B cell (primary cell): ENCODE results near the gene ABHD10. TPM values are rescaled to one million over a fixed set of nuclear protein-coding genes. Genes with fewer than 3 reads are reported as not detected.

Experiments
- ATAC-seq: fragments of 200-7000 bp; cut with Tn5 transposase; one replicate; pipeline ENCODE4 v1.10.0; 2021; ENCODE audit warnings: low read depth, mild to moderate bottlenecking, moderate number of reproducible peaks, moderate library complexity
- CTCF ChIA-PET: fragments of 350-600 bp; sonication (Branson Sonifier 250); formaldehyde crosslinking; loops from one replicate; lab custom pipeline; 2021; ENCODE audit warnings: antibody characterized with exemption, inconsistent platforms; lab: Charles Lee
- POLR2A ChIA-PET: fragments of 350-600 bp; sonication (Branson Sonifier 250); formaldehyde crosslinking; loops from one replicate; lab custom pipeline; 2021; ENCODE audit warnings: antibody characterized with exemption; lab: Charles Lee
- DNase-seq: peaks from one replicate; pipeline ENCODE4 v3.0.0; 2013
- H2AFZ ChIP-seq: 2 replicates; pipeline ENCODE4 v1.6.1; 2012; ENCODE audit warnings: mild to moderate bottlenecking, low read depth, low read length; ENCODE audit not compliant: insufficient read depth, poor library complexity, severe bottlenecking
- H3K27ac ChIP-seq, 2 donors: 1 replicate in 1 of 2; 2 replicates in 1 of 2; pipeline ENCODE4 v1.5.1; 2012 to 2013; ENCODE audit warnings: low read length in 2 of 2, mild to moderate bottlenecking in 2 of 2, moderate library complexity in 1 of 2
- H3K27me3 ChIP-seq, 4 experiments: fragments of 200-600 bp in 1 of 4; sonication (generic) in 1 of 4; replicated peaks in 1 of 4; 1 replicate in 2 of 4; 2 replicates in 2 of 4; pipeline versions ENCODE4 v1.6.1 to v1.7.0; 2013 to 2016; ENCODE audit warnings: low read length in 3 of 4, mild to moderate bottlenecking in 2 of 4, mixed read lengths in 1 of 4, moderate library complexity in 1 of 4; ENCODE audit not compliant: insufficient read depth in 4 of 4, control insufficient read depth in 3 of 4; ENCODE audit errors: control extremely low read depth in 1 of 4
- H3K36me3 ChIP-seq, 2 experiments: replicated peaks in 1 of 2; 1 replicate in 1 of 2; 2 replicates in 1 of 2; pipeline versions ENCODE4 v1.6.1 to v1.7.1; 2013; ENCODE audit warnings: low read length in 1 of 2; ENCODE audit not compliant: insufficient read depth in 2 of 2, control insufficient read depth in 1 of 2; ENCODE audit errors: control extremely low read depth in 1 of 2, extremely low read depth in 1 of 2
- H3K4me1 ChIP-seq, 2 donors: fragments of 200-600 bp in 1 of 2; sonication (generic) in 1 of 2; 1 replicate in 1 of 2; 2 replicates in 1 of 2; pipeline versions ENCODE4 v1.5.1 to v1.6.1; 2013 to 2017; ENCODE audit warnings: low read length in 2 of 2; ENCODE audit not compliant: control insufficient read depth in 2 of 2, insufficient read depth in 2 of 2
- H3K4me2 ChIP-seq: replicated peaks from 2 replicates; pipeline ENCODE3; 2012; ENCODE audit warnings: mild to moderate bottlenecking, low read depth, low read length; ENCODE audit not compliant: poor library complexity, severe bottlenecking
- H3K4me3 ChIP-seq, 5 experiments: fragments of 200-600 bp in 1 of 5; sonication (generic) in 1 of 5; 1 replicate in 3 of 5; 2 replicates in 2 of 5; pipeline versions ENCODE4 v1.5.1 to v1.7.0; 2011 to 2016; ENCODE audit warnings: low read length in 4 of 5, mild to moderate bottlenecking in 4 of 5, low read depth in 2 of 5, control low read depth in 1 of 5, moderate library complexity in 1 of 5; ENCODE audit not compliant: insufficient read depth in 1 of 5; ENCODE audit errors: control extremely low read depth in 1 of 5, extremely low read depth in 1 of 5
- H3K79me2 ChIP-seq: fragments of 200-600 bp; sonication (generic); one replicate; pipeline ENCODE4 v1.6.0; 2016; ENCODE audit warnings: low read length; ENCODE audit not compliant: control insufficient read depth, insufficient read depth
- H3K9ac ChIP-seq: fragments of 200-600 bp; sonication (generic); 2 replicates; pipeline ENCODE4 v1.6.1; 2017; ENCODE audit warnings: mild to moderate bottlenecking, low read length, moderate library complexity
- H3K9me3 ChIP-seq, 3 donors: one replicate each; pipeline versions ENCODE4 v1.6.1 to v1.7.1; 2013; ENCODE audit warnings: low read length in 2 of 3; ENCODE audit not compliant: control insufficient read depth in 2 of 3, insufficient read depth in 1 of 3; ENCODE audit errors: control extremely low read depth in 1 of 3
- H4K20me1 ChIP-seq: 2 replicates; pipeline ENCODE4 v1.6.0; 2012; ENCODE audit warnings: mild to moderate bottlenecking, low read length; ENCODE audit not compliant: insufficient read depth, control insufficient read depth, poor library complexity, severe bottlenecking
- H3K27ac Mint-ChIP-seq: one replicate; pipeline ENCODE4 v1.8.0; 2021; ENCODE audit warnings: mixed read lengths
- H3K27me3 Mint-ChIP-seq: one replicate; pipeline ENCODE4 v1.8.0; 2021; ENCODE audit warnings: mixed read lengths
- H3K4me1 Mint-ChIP-seq: one replicate; pipeline ENCODE4 v1.8.0; 2021; ENCODE audit warnings: mixed read lengths
- H3K4me3 Mint-ChIP-seq: one replicate; pipeline ENCODE4 v1.8.0; 2021; ENCODE audit warnings: mixed read lengths
- H3K9me3 Mint-ChIP-seq: one replicate; pipeline ENCODE4 v1.8.0; 2022; ENCODE audit warnings: mixed read lengths; ENCODE audit not compliant: insufficient read depth
- EZH2 ChIP-seq: IDR thresholded peaks from 2 replicates; pipeline ENCODE4 v1.6.1; 2012; ENCODE audit warnings: borderline replicate concordance, low read depth, mild to moderate bottlenecking, moderate library complexity, low read length; ENCODE audit not compliant: insufficient read depth, poor library complexity, severe bottlenecking
- WGBS: methylation state at CpG from one replicate; pipeline ENCODE4 v1.1.5; 2013; ENCODE audit warnings: missing lambda C conversion rate; ENCODE audit not compliant: insufficient coverage; 5-methylcytosine and 5-hydroxymethylcytosine counted together
- intact Hi-C: fragments of 100-400 bp; cut with micrococcal nuclease; formaldehyde crosslinking; loops from one replicate; pipeline ENCODE4 v1.10.0; 2022
- polyA plus RNA-seq: library from polyadenylated mRNA; depleted of rRNA; stranded (reverse); fragments of >200 nt; gene quantifications from 2 replicates; pipeline ENCODE4 v1.2.3, GENCODE V29; 2012
- total RNA-seq, 2 donors: library from RNA; stranded (reverse); fragments of 120-200 nt in 1 of 2; gene quantifications; 1 replicate in 1 of 2; 2 replicates in 1 of 2; pipeline versions ENCODE4 v1.2.3 to v1.2.4, GENCODE V29; 2013 to 2022
- TF ChIP-seq, protein P1 (sequence below): fragments of 200-600 bp; IDR thresholded peaks from one replicate; pipeline ENCODE4 v1.8.0; 2022; ENCODE audit warnings: antibody characterized with exemption, mild to moderate bottlenecking

Gene ABHD10
- total and polyA plus RNA-seq, 2 donors (not counting 1 experiment from before 2014, with no cell fraction given), result 22.1 to 40.1 TPM

DNA sequence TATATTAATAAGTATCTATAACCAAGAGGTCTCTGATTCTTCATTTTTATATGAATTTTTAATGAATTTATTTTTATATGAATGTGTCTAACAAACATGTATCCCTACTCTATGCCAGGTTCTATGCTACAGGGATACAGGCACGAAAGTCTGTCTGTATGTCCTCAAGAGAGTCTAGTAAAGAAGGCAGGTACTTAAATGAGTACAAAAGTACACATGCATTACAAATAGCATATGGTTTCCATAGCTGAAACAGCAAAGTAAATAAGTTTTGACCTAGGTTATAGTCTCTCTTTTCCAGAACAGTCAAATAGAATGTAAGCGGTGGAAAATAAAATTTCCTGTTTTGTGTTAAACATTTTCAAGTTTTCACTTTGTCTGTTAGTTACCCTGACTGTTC, 13.3 kb upstream of the ABHD10 start:
- Histone ChIP-seq H3K9me3 (no peaks in the 10 kb centered on the region), H2AFZ (no peak overlapping the region), H3K9ac (no peak overlapping the region), H3K4me3 (no peak overlapping the region), H3K27me3 (no peaks in the 10 kb centered on the region), H3K4me2 (no peak overlapping the region), H3K79me2 (no peaks in the 10 kb centered on the region), H3K4me1 (peaks cover 2 to 8% of the 10 kb centered on the region in 2 donors), H4K20me1 (no peaks in the 10 kb centered on the region), H3K27ac (no peak overlapping the region), H3K36me3 (no peaks in the 10 kb centered on the region)
- CTCF ChIA-PET, result interaction anchor here (0.9 to 13.1 kb wide), 8 partner anchors 10 to 284 kb away, joined by 3 to 366 read pairs (median 5); partner anchors contain the start of gene ABHD10
- intact Hi-C loops, result loop anchor here (5.0 kb wide), 1 partner anchor 103 kb away; no protein-coding TSS in a partner anchor
- no CpG with 5 or more reads among the region's 2 CpGs for WGBS
- DNase-seq, result no peak
- Mint-ChIP-seq H3K9me3 (no peaks in the 10 kb centered on the region), H3K4me1 (peaks cover 4% of the 10 kb centered on the region), H3K27me3 (no peaks in the 10 kb centered on the region), H3K27ac (no peak overlapping the region), H3K4me3 (no peak overlapping the region)
- POLR2A ChIA-PET, result no interaction called here
- no peak for ATAC-seq
- TF ChIP-seq EZH2, result no peak
- TF ChIP-seq, protein P1, sequence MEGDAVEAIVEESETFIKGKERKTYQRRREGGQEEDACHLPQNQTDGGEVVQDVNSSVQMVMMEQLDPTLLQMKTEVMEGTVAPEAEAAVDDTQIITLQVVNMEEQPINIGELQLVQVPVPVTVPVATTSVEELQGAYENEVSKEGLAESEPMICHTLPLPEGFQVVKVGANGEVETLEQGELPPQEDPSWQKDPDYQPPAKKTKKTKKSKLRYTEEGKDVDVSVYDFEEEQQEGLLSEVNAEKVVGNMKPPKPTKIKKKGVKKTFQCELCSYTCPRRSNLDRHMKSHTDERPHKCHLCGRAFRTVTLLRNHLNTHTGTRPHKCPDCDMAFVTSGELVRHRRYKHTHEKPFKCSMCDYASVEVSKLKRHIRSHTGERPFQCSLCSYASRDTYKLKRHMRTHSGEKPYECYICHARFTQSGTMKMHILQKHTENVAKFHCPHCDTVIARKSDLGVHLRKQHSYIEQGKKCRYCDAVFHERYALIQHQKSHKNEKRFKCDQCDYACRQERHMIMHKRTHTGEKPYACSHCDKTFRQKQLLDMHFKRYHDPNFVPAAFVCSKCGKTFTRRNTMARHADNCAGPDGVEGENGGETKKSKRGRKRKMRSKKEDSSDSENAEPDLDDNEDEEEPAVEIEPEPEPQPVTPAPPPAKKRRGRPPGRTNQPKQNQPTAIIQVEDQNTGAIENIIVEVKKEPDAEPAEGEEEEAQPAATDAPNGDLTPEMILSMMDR, result no peak

- Histone ChIP-seq H3K4me2 (no peak overlapping the region), H2AFZ (no peak overlapping the region), H3K27ac (no peak overlapping the region), H3K9ac (no peak overlapping the region), H3K4me1 (peaks cover 2 to 8% of the 10 kb centered on the region in 2 donors), H3K27me3 (no peaks in the 10 kb centered on the region), H4K20me1 (no peaks in the 10 kb centered on the region), H3K79me2 (no peaks in the 10 kb centered on the region), H3K4me3 (no peak overlapping the region), H3K9me3 (no peaks in the 10 kb centered on the region), H3K36me3 (no peaks in the 10 kb centered on the region)
- DNase-seq, result no peak
- ChIA-PET CTCF (interaction anchor here (0.6 to 13.1 kb wide), 20 partner anchors 10 to 391 kb away, joined by 3 to 366 read pairs (median 6); partner anchors contain the start of genes ABHD10 and PHLDB2), POLR2A (interaction anchor here (0.7 kb wide), 1 partner anchor 298 kb away, joined by 11 read pairs; no protein-coding TSS in a partner anchor)
- TF ChIP-seq EZH2, result no peak
- TF ChIP-seq, protein P1, result no peak
- intact Hi-C loops, result loop anchor here (1.0 to 5.0 kb wide), 4 partner anchors 105 to 389 kb away; no protein-coding TSS in a partner anchor
- H3K9me3 Mint-ChIP-seq, result no peaks in the 10 kb centered on the region
- H3K4me3 Mint-ChIP-seq, result no peak overlapping the region
- peaks cover 4% of the 10 kb centered on the region for H3K4me1 Mint-ChIP-seq
- no peaks in the 10 kb centered on the region for H3K27me3 Mint-ChIP-seq
- ATAC-seq, result no peak
- H3K27ac Mint-ChIP-seq, result no peak overlapping the region
- whole genome bisulfite sequencing, result 16% methylated on average over 2 of the region's 3 CpGs
Measured at GRCh38 chr3:111967068-111967467, 11.8 kb upstream of the ABHD10 start.
